ENCODE measurements around the gene PHF3.
A peak's percentile ranks its signal among the peaks of the same experiment; 100 is the strongest.

PHF3 gene

DNA sequence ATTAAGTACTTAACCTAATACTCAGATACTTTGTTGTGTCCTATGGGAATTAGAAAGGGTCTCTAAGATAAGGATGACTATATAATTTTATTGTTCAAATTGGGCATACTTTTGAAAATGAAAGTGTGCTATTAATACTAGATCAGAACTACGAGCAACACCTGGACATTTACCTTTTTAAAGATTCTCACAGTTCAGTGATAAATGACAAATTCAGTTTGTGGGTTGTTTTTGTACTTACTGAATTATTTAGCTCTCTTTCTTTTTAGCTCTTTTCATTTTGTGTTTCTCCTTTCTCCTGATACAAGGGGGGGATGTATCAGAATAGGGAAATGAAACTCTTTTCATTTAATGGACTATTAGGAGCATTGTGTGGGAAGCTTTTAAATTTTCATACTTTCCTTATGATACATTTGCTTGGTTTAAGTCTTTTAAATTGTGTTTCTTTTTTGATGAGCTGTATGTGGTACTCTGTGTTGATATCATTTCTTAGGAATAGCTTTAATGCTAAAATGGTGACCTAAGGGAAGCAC, 47.5 kb downstream of the PHF3 start:
- H3K4me2 ChIP-seq (ENCODE audit: low read length) = no peak overlapping the region

DNA sequence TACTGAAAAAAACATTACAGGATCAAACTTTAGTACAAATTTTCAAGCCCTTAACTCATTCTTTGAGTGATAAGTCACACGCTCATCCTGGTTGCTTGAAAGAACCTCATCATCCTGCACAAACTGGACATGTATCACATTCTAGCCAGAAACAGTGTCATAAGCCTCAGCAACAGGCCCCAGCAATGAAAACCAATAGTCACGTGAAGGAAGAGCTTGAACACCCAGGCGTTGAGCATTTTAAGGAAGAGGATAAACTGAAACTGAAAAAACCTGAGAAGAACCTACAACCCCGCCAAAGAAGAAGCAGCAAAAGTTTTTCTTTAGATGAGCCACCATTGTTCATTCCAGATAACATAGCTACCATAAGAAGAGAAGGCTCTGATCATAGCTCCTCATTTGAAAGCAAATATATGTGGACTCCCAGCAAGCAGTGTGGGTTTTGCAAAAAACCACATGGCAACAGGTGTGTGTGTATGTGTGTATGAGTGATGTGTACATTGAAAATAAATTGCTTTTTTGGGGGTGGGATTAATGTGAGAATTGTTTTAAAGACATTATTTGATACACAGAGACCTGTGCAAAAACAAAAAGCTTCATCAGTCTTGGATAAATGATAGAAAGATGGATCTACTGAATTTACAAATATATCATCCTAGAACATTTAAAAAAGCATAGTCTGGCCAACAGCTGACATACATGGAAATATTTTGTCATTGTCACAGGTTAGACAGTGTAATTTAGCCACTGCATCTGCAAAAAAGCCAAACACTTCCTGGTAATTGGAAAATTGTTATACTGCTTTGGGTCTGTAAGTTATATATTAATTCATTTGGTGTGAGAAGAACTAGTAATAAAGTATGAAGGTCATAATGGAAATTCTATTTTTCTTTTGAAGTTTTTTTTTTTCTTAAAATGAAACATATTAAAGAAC, 50.1 kb downstream of the PHF3 start:
- H3K79me2 ChIP-seq (ENCODE audit: insufficient read depth, low read length) = peaks cover 23% of the 10 kb centered on the region; the same call in 1 of the 2 replicates
- no peak overlapping the region; the same call in 1 of the 2 replicates for H3K9ac ChIP-seq (ENCODE audit: low read length)
- H4K20me1 ChIP-seq (ENCODE audit: insufficient read depth, low read length) = no peaks in the 10 kb centered on the region
- peak overlapping the region; percentile 52 for H3K27ac ChIP-seq (ENCODE audit: low read depth, low read length, poor library complexity, severe bottlenecking)
- H3K9me2 ChIP-seq (ENCODE audit: low read depth, low read length) = no peaks in the 10 kb centered on the region
- peaks cover 33% of the 10 kb centered on the region for H3K4me1 ChIP-seq (ENCODE audit: insufficient read depth, low read length, severe bottlenecking)
- no peaks in the 10 kb centered on the region for H3F3A ChIP-seq (ENCODE audit: insufficient read depth, low read length)
- no peaks in the 10 kb centered on the region for H3K27me3 ChIP-seq (ENCODE audit: insufficient read depth, low read length)
- H3K9me3 ChIP-seq (ENCODE audit: low read length) = no peaks in the 10 kb centered on the region
- no peak overlapping the region for H2AFZ ChIP-seq (ENCODE audit: low read length)
- peak overlapping the region; percentile 16; the same call in 1 of the 2 replicates for H3K4me2 ChIP-seq (ENCODE audit: low read length)
- TF ChIP-seq, protein P1, sequence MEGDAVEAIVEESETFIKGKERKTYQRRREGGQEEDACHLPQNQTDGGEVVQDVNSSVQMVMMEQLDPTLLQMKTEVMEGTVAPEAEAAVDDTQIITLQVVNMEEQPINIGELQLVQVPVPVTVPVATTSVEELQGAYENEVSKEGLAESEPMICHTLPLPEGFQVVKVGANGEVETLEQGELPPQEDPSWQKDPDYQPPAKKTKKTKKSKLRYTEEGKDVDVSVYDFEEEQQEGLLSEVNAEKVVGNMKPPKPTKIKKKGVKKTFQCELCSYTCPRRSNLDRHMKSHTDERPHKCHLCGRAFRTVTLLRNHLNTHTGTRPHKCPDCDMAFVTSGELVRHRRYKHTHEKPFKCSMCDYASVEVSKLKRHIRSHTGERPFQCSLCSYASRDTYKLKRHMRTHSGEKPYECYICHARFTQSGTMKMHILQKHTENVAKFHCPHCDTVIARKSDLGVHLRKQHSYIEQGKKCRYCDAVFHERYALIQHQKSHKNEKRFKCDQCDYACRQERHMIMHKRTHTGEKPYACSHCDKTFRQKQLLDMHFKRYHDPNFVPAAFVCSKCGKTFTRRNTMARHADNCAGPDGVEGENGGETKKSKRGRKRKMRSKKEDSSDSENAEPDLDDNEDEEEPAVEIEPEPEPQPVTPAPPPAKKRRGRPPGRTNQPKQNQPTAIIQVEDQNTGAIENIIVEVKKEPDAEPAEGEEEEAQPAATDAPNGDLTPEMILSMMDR (IDR thresholded peaks at IDR 0.05; ENCODE audit: low read length) = no peak
- TF ChIP-seq EZH2 (IDR thresholded peaks at IDR 0.05; ENCODE audit: borderline replicate concordance, low read length) = no peak
- no peak overlapping the region for H3K4me3 ChIP-seq (ENCODE audit: low read depth, low read length, poor library complexity, severe bottlenecking)
- H3K36me3 ChIP-seq (ENCODE audit: insufficient read depth, low read length) = peaks cover 55% of the 10 kb centered on the region

More for the DNA sequence above, 47.5 kb downstream of the PHF3 start:
- H3K27me3 ChIP-seq (ENCODE audit: insufficient read depth, low read length) = no peaks in the 10 kb centered on the region
- H3K4me3 ChIP-seq (ENCODE audit: low read depth, low read length, poor library complexity, severe bottlenecking) = no peak overlapping the region
- H3K27ac ChIP-seq (ENCODE audit: low read depth, low read length, poor library complexity, severe bottlenecking) = no peak overlapping the region
- H3F3A ChIP-seq (ENCODE audit: insufficient read depth, low read length) = no peaks in the 10 kb centered on the region
- H3K79me2 ChIP-seq (ENCODE audit: insufficient read depth, low read length) = peaks cover 47% of the 10 kb centered on the region
- TF ChIP-seq, protein P1 (IDR thresholded peaks at IDR 0.05; ENCODE audit: low read length) = no peak
- TF ChIP-seq EZH2 (IDR thresholded peaks at IDR 0.05; ENCODE audit: borderline replicate concordance, low read length) = no peak
- H2AFZ ChIP-seq (ENCODE audit: low read length) = no peak overlapping the region
- H3K9me2 ChIP-seq (ENCODE audit: low read depth, low read length) = no peaks in the 10 kb centered on the region
- H3K9ac ChIP-seq (ENCODE audit: low read length) = no peak overlapping the region
- no peaks in the 10 kb centered on the region for H3K9me3 ChIP-seq (ENCODE audit: low read length)
- H4K20me1 ChIP-seq (ENCODE audit: insufficient read depth, low read length) = no peaks in the 10 kb centered on the region
- peaks cover 41% of the 10 kb centered on the region for H3K4me1 ChIP-seq (ENCODE audit: insufficient read depth, low read length, severe bottlenecking)
- peaks cover 69% of the 10 kb centered on the region for H3K36me3 ChIP-seq (ENCODE audit: insufficient read depth, low read length)

DNA sequence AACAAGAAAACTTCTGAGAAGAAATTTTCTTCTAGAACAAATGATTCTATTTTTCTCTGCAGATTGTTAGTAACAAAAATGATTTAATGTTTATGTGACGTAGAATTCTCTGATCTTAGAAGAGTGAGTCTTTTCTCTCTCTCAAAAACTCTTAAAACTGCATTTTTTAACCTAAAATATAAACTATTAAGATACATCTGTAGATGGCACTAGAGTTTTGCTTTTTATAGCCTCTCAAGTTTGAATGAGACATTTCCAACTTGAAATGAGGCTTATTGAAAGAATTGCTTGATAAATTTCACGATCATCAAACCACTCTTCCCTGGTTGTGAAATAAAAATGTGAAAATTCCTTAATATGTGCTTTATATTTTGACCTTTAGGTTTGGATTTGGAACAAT, 53.8 kb downstream of the PHF3 start:
- H3K4me2 ChIP-seq (ENCODE audit: low read length) = no peak overlapping the region
- peaks cover 32% of the 10 kb centered on the region for H3K36me3 ChIP-seq (ENCODE audit: insufficient read depth, low read length)
- no peak overlapping the region for H2AFZ ChIP-seq (ENCODE audit: low read length)
- no peaks in the 10 kb centered on the region for H4K20me1 ChIP-seq (ENCODE audit: insufficient read depth, low read length)
- no peak for TF ChIP-seq EZH2 (IDR thresholded peaks at IDR 0.05; ENCODE audit: borderline replicate concordance, low read length)
- TF ChIP-seq, protein P1 (IDR thresholded peaks at IDR 0.05; ENCODE audit: low read length) = no peak; the same call in 1 of the 2 replicates
- no peaks in the 10 kb centered on the region for H3K9me2 ChIP-seq (ENCODE audit: low read depth, low read length)
- no peak overlapping the region for H3K9ac ChIP-seq (ENCODE audit: low read length)
- no peak overlapping the region for H3K4me3 ChIP-seq (ENCODE audit: low read depth, low read length, poor library complexity, severe bottlenecking)
- H3K27ac ChIP-seq (ENCODE audit: low read depth, low read length, poor library complexity, severe bottlenecking) = no peak overlapping the region
- H3K79me2 ChIP-seq (ENCODE audit: insufficient read depth, low read length) = no peaks in the 10 kb centered on the region
- no peaks in the 10 kb centered on the region for H3F3A ChIP-seq (ENCODE audit: insufficient read depth, low read length)
- H3K9me3 ChIP-seq (ENCODE audit: low read length) = no peaks in the 10 kb centered on the region
- H3K27me3 ChIP-seq (ENCODE audit: insufficient read depth, low read length) = no peaks in the 10 kb centered on the region
- peaks cover 16% of the 10 kb centered on the region for H3K4me1 ChIP-seq (ENCODE audit: insufficient read depth, low read length, severe bottlenecking)
